Measurements from ENCODE around the gene RECK.

RECK gene

DNA sequence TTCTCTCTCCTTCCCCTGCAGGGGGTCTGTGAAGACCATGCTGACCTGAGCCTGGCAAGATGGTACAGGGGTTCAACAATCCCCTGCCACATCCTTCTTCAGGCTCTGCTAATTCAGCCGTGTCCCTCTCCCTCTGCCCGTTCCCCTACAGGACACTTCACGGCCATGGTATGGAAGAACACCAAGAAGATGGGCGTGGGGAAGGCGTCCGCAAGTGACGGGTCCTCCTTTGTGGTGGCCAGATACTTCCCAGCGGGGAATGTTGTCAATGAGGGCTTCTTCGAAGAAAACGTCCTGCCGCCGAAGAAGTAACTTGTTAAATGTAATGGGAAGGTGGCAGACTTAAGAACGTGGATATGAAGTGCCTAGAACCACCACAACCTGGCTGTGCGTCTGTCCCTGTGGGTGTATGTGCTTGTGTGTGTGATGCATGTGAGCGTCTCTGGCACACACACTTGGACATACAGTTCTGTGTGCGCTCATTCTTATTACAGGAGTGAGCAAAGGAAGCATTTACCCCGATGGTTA lies 125.6 kb downstream of the RECK start:
- TF ChIP-seq, protein P1, sequence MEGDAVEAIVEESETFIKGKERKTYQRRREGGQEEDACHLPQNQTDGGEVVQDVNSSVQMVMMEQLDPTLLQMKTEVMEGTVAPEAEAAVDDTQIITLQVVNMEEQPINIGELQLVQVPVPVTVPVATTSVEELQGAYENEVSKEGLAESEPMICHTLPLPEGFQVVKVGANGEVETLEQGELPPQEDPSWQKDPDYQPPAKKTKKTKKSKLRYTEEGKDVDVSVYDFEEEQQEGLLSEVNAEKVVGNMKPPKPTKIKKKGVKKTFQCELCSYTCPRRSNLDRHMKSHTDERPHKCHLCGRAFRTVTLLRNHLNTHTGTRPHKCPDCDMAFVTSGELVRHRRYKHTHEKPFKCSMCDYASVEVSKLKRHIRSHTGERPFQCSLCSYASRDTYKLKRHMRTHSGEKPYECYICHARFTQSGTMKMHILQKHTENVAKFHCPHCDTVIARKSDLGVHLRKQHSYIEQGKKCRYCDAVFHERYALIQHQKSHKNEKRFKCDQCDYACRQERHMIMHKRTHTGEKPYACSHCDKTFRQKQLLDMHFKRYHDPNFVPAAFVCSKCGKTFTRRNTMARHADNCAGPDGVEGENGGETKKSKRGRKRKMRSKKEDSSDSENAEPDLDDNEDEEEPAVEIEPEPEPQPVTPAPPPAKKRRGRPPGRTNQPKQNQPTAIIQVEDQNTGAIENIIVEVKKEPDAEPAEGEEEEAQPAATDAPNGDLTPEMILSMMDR (IDR thresholded peaks at IDR 0.05): no peak

DNA sequence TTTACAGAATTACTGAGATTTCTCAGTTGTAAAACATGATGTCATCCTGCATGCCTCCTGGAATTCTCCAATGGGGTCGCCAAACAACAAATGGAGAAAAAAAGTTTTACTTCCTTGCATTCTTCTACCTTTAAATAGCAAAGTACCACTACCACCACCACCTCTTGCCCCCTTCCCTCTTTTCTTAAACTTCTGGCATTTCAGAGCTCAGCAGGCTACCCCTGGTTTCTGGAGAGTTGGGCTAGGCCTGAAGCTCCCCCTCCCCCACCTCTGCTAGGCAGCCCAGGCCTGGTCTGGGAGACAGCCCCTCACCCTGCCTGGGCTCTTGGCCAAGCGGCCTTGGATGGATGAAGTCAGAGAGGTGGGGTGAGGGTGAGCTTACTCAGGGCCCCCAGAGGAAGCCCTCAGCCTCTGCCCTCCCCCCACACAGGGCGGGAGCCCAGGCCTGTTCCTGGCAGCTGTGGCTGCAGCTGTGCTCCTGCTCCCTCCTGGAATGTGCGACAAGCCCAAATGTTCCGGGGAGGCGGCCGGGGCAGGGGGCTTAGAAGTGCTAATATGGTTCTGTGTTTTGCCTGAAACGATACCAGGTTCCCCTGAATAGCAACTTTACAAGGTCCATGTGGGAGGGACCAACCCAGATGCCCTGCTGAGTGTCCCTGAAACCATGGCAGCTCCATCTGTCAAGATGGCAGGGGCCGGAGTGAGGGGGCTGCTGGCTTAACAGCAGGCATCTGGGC lies 126.5 kb downstream of the RECK start:
- TF ChIP-seq, protein P1 (IDR thresholded peaks at IDR 0.05): no peak

DNA sequence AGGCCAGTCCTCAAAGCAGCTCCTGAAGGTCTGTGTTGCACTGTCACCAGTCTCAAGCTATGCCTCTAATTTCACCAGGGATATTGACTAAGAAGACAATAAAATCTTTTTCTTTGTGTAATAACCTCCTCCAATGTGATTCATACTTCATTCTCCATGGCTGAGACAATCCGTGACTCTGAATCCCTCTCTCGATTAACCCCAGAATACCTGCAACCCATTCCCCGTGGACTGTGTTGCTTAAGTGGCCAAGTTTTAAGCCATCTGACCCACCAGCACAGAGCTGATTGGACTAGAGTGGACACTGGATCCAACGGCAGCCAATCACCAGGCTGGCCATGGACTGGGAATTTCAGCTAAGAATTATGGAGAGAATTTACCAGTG lies 127.1 kb downstream of the RECK start:
- TF ChIP-seq, protein P1 (IDR thresholded peaks at IDR 0.05): no peak

DNA sequence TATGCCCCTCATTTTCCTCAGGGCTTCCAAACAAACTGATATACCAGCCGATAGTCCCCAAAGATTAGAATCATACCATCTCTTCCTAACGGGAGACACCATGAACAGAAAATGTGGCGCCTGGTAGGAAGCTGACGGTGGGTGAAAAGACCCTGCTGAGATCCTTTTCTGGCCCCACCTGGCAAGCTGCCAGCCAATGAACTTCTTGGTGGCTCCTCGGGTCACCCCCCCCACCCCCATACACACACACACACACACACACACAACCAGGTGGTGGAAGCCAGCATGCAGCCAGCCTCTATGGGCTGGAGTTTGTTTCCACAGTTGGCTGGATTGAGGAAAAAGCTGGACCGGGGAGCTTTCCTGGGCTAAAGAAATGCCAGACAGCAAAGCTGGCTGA lies 127.7 kb downstream of the RECK start:
- TF ChIP-seq, protein P1 (IDR thresholded peaks at IDR 0.05): no peak

DNA sequence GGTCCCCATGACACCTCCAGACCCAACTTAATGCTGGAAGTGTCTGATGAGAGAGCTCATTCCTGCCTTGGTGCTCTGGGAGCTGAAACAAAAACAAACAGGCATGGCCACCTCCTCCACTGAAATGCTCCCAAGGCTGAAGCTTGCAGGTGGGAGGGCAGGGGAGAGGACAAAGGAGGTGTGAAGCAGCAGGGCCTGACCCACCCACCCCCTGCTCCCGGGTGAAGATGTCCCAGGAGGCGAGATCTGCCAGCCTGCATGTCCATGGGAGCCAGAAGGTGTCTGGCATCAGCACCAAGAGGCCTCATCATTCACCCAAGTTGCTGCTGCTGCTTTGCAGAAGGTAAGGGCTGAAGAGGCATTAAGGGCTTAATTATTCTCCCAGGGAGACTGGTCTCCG lies 128.3 kb downstream of the RECK start:
- TF ChIP-seq, protein P1 (IDR thresholded peaks at IDR 0.05): no peak

DNA sequence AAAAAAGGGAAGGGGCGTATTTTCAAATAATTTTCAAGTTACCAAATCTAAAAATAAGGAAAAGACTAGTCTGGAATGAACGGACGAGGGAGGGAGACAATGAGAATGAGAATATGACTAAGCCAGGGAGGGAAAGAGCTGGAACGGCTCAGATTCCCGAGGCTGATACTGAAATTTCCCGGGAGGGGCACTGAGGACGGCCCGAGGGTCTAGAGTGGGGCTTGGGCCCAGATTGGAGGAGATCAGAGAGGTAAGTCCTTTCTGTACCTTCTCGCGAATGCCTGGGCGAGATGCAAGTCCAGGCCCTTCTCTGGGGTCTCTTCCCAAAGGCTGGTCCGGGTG lies 129.1 kb downstream of the RECK start:
- TF ChIP-seq, protein P1 (IDR thresholded peaks at IDR 0.05): no peak

DNA sequence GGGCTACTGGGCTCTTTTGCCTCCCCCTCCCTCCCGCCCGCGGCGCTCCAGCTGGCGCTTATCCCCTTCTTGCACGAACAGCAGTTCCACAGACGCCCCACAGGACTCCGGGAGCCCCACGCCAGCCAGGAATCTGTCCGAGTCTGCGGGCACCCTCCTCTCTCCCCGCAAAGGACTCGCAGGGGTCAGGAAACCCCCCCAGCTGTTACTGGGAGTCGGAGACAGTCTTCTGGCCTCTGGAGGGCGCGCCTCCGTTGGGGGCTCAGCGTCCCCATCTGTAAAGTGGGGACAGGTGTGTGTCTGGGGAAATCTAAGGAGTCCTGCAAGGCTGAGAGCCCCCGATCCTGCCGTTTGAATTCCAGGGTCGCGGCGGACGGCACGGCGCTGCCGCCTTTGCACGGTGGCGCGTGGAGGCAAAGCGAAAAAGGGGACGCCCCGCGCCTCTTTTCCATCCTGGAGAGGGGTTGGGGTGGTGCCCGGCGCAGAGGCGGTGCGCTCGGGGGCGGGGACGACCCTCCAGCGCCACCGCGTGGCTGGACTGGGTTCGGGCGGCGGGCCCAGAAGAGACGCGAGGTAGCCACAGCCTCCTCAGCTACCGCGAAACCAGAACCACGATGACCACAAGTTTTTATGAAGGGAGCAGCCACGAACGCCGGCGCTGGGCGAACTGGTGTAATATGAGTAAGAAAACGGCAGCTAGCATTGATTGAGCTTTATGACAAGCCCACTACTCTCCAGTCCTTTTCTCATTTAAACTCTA lies 129.6 kb downstream of the RECK start:
- TF ChIP-seq, protein P1 (IDR thresholded peaks at IDR 0.05): peak; percentile 93

Measured in LNCAP (cell line).